SK-N-SH treated with all-trans-retinoic acid at 6 μM for 48 hours (cell line): ENCODE data around the gene AREG.
A peak's percentile ranks its signal among the peaks of the same experiment; 100 is the strongest.

ENCODE experiments used
- ATAC-seq: fragments of 200-7000 bp; cut with Tn5 transposase; 3 replicates; pipeline ENCODE4 v1.9.1; 2020; ENCODE audit warnings: mild to moderate bottlenecking, moderate library complexity
- ARNTL ChIP-seq: fragments of 450-650 bp; formaldehyde crosslinking; IDR thresholded peaks from 2 replicates; pipeline ENCODE4 v1.5.0; 2020; ENCODE audit warnings: low read depth, mild to moderate bottlenecking, moderate library complexity, borderline replicate concordance
- BACH2 ChIP-seq: fragments of 250-450 bp; sonication (Bioruptor Pico); IDR thresholded peaks from 2 replicates; pipeline ENCODE4 v1.9.0; 2021; ENCODE audit warnings: mild to moderate bottlenecking, borderline replicate concordance
- CSDC2 ChIP-seq: fragments of 250-450 bp; sonication (Bioruptor Pico); IDR thresholded peaks from 2 replicates; pipeline ENCODE4 v1.5.0; 2020; ENCODE audit warnings: mild to moderate bottlenecking, moderate library complexity
- ESRRG ChIP-seq: fragments of 250-450 bp; sonication (Bioruptor Pico); IDR thresholded peaks from 2 replicates; pipeline ENCODE4 v1.6.1; 2021; ENCODE audit warnings: mild to moderate bottlenecking
- GLIS3 ChIP-seq: fragments of 250-450 bp; sonication (Bioruptor Pico); IDR thresholded peaks from 2 replicates; pipeline ENCODE4 v1.5.0; 2020; ENCODE audit warnings: mild to moderate bottlenecking, moderate library complexity
- ISL1 ChIP-seq: fragments of 250-450 bp; sonication (Bioruptor Pico); IDR thresholded peaks from 2 replicates; pipeline ENCODE4 v2.1.2; 2022; ENCODE audit warnings: mild to moderate bottlenecking, moderate library complexity
- OSR1 ChIP-seq: fragments of 250-450 bp; sonication (Bioruptor Pico); IDR thresholded peaks from 2 replicates; pipeline ENCODE4 v1.8.0; 2022; ENCODE audit warnings: moderate library complexity, mild to moderate bottlenecking, inconsistent platforms
- PPARA ChIP-seq: fragments of 250-450 bp; sonication (Bioruptor Pico); IDR thresholded peaks from 2 replicates; pipeline ENCODE4 v1.5.0; 2020; ENCODE audit warnings: mild to moderate bottlenecking, borderline replicate concordance
- RARB ChIP-seq: fragments of 250-450 bp; sonication (Bioruptor Pico); IDR thresholded peaks from 2 replicates; pipeline ENCODE4 v1.8.0; 2021; ENCODE audit warnings: mild to moderate bottlenecking, moderate library complexity
- SNAI2 ChIP-seq: fragments of 250-450 bp; sonication (Bioruptor Pico); IDR thresholded peaks from 2 replicates; pipeline ENCODE4 v1.5.0; 2020; ENCODE audit warnings: mild to moderate bottlenecking, moderate library complexity
- TCF4 ChIP-seq: fragments of 250-450 bp; sonication (Bioruptor Pico); IDR thresholded peaks from 2 replicates; pipeline ENCODE4 v1.8.0; 2021; ENCODE audit warnings: mild to moderate bottlenecking, moderate library complexity, borderline replicate concordance
- TOX ChIP-seq: fragments of 250-450 bp; sonication (Bioruptor Pico); IDR thresholded peaks from 2 replicates; pipeline ENCODE4 v1.8.0; 2021; ENCODE audit warnings: mild to moderate bottlenecking, moderate library complexity, borderline replicate concordance
- ZC3H10 ChIP-seq: fragments of 250-450 bp; sonication (Bioruptor Pico); IDR thresholded peaks from 2 replicates; pipeline ENCODE4 v1.5.1; 2021; ENCODE audit warnings: mild to moderate bottlenecking, moderate library complexity
- ZFP3 ChIP-seq: fragments of 250-450 bp; sonication (Bioruptor Pico); IDR thresholded peaks from 2 replicates; pipeline ENCODE4 v1.5.0; 2020; ENCODE audit warnings: mild to moderate bottlenecking, moderate library complexity
- ZNF565 ChIP-seq: fragments of 450-650 bp; formaldehyde crosslinking; conservative IDR thresholded peaks from 2 replicates; pipeline ENCODE4 v1.5.0; 2020; ENCODE audit warnings: low read depth, mild to moderate bottlenecking, moderate library complexity
- ZNF70 ChIP-seq: fragments of 450-650 bp; formaldehyde crosslinking; IDR thresholded peaks from 2 replicates; pipeline ENCODE4 v1.5.0; 2020; ENCODE audit warnings: mild to moderate bottlenecking, moderate library complexity
- ZNF8 ChIP-seq: fragments of 450-650 bp; formaldehyde crosslinking; IDR thresholded peaks from 2 replicates; pipeline ENCODE4 v1.5.0; 2020; ENCODE audit warnings: mild to moderate bottlenecking, moderate library complexity
- TF ChIP-seq, protein P1 (sequence below): fragments of 250-450 bp; sonication (Bioruptor Pico); IDR thresholded peaks from 2 replicates; pipeline ENCODE4 v1.5.1; 2020; ENCODE audit warnings: low read depth, mild to moderate bottlenecking, moderate library complexity
- TF ChIP-seq, protein P2 (sequence below): fragments of 250-450 bp; sonication (Bioruptor Pico); IDR thresholded peaks from 2 replicates; pipeline ENCODE4 v1.8.0; 2020; ENCODE audit warnings: mild to moderate bottlenecking, moderate library complexity, borderline replicate concordance
- TF ChIP-seq, protein P3 (sequence below): fragments of 250-450 bp; sonication (Bioruptor Pico); IDR thresholded peaks from 2 replicates; pipeline ENCODE4 v1.5.1; 2021; ENCODE audit warnings: mild to moderate bottlenecking, moderate library complexity
- TF ChIP-seq, protein P4 (sequence below): fragments of 250-450 bp; sonication (Bioruptor Pico); IDR thresholded peaks from 2 replicates; pipeline ENCODE4 v1.5.0; 2020; ENCODE audit warnings: mild to moderate bottlenecking, moderate library complexity
- TF ChIP-seq, protein P5 (sequence below): fragments of 250-450 bp; sonication (Bioruptor Pico); IDR thresholded peaks from 2 replicates; pipeline ENCODE4 v1.8.0; 2021; ENCODE audit warnings: low read depth, mild to moderate bottlenecking, moderate library complexity, borderline replicate concordance

AREG gene

DNA sequence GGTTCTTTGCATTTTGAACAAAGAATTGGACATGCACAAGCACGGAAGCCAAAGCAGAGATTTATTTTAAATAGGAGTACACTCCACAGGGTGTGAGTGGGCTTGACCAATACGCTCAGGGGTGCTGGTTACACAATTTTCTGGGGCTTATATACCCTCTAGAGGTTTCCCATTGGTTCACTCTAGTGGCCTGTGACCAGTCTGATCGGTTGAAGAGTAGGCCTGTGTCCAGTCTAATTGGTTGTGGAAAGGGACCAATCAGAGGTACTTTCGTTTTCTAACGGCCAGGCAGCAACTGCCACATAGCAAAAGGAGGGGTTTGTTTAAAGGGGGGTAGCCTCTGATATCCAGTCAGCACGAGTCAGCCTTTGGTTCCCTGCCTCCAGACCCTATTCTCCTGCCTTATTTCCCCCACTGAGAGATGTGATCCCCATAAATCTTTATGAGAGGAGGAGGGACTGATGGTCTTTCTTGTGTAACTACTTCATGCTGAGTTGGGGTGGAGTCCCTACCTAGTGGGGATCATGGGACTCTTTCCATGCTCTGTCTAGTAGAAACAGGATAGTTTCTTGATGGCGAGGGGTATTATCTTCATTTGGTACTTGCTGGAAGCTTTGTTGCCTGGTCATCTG, 11.3 kb upstream of the AREG start:
- ATAC-seq, result peak; percentile 95

DNA sequence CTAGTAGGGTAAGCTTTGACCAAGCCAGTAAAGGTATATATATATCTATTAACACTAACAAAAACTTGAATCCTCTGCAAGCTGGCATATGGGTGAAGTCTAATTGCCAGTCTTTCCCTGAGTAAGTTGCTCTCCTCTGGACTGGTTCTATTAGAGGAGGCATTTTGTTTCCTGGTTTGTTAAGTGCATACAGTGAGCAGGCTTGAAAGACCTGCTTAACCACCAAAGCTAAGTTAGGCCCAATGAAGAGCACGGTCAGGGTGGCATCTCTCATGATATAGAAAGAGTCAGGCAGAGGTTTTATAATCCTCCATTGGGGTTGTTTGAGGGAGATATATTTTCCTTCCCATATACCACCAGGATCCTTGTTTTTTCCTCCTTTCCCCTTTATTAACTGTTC, 9.6 kb upstream of the AREG start:
- ATAC-seq, result no peak
- TF ChIP-seq ZNF8 (CRISPR knock-in tag) (no peak), ZC3H10 (no peak), ARNTL (CRISPR knock-in tag) (no peak), ISL1 (no peak), ZNF70 (CRISPR knock-in tag) (no peak)
- TF ChIP-seq, protein P1, sequence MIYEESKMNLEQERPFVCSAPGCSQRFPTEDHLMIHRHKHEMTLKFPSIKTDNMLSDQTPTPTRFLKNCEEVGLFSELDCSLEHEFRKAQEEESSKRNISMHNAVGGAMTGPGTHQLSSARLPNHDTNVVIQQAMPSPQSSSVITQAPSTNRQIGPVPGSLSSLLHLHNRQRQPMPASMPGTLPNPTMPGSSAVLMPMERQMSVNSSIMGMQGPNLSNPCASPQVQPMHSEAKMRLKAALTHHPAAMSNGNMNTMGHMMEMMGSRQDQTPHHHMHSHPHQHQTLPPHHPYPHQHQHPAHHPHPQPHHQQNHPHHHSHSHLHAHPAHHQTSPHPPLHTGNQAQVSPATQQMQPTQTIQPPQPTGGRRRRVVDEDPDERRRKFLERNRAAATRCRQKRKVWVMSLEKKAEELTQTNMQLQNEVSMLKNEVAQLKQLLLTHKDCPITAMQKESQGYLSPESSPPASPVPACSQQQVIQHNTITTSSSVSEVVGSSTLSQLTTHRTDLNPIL (CRISPR knock-in tag), result no peak
- TF ChIP-seq, protein P2, sequence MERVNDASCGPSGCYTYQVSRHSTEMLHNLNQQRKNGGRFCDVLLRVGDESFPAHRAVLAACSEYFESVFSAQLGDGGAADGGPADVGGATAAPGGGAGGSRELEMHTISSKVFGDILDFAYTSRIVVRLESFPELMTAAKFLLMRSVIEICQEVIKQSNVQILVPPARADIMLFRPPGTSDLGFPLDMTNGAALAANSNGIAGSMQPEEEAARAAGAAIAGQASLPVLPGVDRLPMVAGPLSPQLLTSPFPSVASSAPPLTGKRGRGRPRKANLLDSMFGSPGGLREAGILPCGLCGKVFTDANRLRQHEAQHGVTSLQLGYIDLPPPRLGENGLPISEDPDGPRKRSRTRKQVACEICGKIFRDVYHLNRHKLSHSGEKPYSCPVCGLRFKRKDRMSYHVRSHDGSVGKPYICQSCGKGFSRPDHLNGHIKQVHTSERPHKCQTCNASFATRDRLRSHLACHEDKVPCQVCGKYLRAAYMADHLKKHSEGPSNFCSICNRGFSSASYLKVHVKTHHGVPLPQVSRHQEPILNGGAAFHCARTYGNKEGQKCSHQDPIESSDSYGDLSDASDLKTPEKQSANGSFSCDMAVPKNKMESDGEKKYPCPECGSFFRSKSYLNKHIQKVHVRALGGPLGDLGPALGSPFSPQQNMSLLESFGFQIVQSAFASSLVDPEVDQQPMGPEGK (CRISPR knock-in tag), result no peak

More for the DNA sequence above, 11.3 kb upstream of the AREG start:
- TF ChIP-seq, protein P2 (CRISPR knock-in tag), result no peak
- TF ChIP-seq, protein P3, sequence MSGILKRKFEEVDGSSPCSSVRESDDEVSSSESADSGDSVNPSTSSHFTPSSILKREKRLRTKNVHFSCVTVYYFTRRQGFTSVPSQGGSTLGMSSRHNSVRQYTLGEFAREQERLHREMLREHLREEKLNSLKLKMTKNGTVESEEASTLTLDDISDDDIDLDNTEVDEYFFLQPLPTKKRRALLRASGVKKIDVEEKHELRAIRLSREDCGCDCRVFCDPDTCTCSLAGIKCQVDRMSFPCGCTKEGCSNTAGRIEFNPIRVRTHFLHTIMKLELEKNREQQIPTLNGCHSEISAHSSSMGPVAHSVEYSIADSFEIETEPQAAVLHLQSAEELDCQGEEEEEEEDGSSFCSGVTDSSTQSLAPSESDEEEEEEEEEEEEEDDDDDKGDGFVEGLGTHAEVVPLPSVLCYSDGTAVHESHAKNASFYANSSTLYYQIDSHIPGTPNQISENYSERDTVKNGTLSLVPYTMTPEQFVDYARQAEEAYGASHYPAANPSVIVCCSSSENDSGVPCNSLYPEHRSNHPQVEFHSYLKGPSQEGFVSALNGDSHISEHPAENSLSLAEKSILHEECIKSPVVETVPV, result no peak
- TF ChIP-seq CSDC2 (no peak), SNAI2 (CRISPR knock-in tag) (no peak), OSR1 (no peak), ZNF8 (CRISPR knock-in tag) (no peak), ZC3H10 (no peak), TCF4 (CRISPR knock-in tag) (no peak), ZNF565 (CRISPR knock-in tag) (no peak), TOX (CRISPR knock-in tag) (no peak)
- TF ChIP-seq, protein P4, sequence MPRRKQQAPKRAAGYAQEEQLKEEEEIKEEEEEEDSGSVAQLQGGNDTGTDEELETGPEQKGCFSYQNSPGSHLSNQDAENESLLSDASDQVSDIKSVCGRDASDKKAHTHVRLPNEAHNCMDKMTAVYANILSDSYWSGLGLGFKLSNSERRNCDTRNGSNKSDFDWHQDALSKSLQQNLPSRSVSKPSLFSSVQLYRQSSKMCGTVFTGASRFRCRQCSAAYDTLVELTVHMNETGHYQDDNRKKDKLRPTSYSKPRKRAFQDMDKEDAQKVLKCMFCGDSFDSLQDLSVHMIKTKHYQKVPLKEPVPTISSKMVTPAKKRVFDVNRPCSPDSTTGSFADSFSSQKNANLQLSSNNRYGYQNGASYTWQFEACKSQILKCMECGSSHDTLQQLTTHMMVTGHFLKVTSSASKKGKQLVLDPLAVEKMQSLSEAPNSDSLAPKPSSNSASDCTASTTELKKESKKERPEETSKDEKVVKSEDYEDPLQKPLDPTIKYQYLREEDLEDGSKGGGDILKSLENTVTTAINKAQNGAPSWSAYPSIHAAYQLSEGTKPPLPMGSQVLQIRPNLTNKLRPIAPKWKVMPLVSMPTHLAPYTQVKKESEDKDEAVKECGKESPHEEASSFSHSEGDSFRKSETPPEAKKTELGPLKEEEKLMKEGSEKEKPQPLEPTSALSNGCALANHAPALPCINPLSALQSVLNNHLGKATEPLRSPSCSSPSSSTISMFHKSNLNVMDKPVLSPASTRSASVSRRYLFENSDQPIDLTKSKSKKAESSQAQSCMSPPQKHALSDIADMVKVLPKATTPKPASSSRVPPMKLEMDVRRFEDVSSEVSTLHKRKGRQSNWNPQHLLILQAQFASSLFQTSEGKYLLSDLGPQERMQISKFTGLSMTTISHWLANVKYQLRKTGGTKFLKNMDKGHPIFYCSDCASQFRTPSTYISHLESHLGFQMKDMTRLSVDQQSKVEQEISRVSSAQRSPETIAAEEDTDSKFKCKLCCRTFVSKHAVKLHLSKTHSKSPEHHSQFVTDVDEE, result no peak
- TF ChIP-seq, protein P5, sequence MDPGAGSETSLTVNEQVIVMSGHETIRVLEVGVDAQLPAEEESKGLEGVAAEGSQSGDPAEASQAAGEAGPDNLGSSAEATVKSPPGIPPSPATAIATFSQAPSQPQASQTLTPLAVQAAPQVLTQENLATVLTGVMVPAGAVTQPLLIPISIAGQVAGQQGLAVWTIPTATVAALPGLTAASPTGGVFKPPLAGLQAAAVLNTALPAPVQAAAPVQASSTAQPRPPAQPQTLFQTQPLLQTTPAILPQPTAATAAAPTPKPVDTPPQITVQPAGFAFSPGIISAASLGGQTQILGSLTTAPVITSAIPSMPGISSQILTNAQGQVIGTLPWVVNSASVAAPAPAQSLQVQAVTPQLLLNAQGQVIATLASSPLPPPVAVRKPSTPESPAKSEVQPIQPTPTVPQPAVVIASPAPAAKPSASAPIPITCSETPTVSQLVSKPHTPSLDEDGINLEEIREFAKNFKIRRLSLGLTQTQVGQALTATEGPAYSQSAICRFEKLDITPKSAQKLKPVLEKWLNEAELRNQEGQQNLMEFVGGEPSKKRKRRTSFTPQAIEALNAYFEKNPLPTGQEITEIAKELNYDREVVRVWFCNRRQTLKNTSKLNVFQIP (CRISPR knock-in tag), result no peak

DNA sequence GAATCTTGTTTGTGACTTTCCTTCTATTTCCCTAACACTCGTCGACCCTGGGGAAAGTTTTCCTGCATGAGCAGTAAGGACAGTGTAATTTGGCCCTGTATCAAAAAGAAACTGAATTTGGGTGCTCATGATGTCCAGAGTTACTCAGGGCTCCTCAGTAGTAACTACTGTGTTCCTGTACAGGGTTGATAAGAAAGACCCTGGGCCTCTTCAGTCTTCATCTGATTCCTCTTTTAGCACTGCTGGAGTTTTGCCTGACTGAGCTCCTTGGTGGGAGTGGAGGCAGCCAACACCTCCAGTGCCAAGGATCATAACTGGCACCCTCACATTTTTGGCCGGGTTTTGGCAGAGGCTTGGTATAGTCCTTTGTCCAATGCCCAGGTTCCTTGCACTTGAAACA, 7.1 kb upstream of the AREG start:
- ATAC-seq, result no peak
- TF ChIP-seq ESRRG (CRISPR knock-in tag) (no peak), TCF4 (CRISPR knock-in tag) (no peak), BACH2 (CRISPR knock-in tag) (no peak), ZFP3 (no peak), GLIS3 (CRISPR knock-in tag) (no peak), ARNTL (CRISPR knock-in tag) (no peak), ZNF8 (CRISPR knock-in tag) (no peak), PPARA (CRISPR knock-in tag) (no peak), RARB (no peak), TOX (CRISPR knock-in tag) (no peak)
- TF ChIP-seq, protein P5 (CRISPR knock-in tag), result no peak
- TF ChIP-seq, protein P4, result no peak
